ENCODE data around the gene NUPR2. TPM values are rescaled to one million over a fixed set of nuclear protein-coding genes. Genes with fewer than 3 reads are reported as not detected.

Gene NUPR2
- total RNA-seq, 1 experiment from 2014 or later, result not detected

DNA sequence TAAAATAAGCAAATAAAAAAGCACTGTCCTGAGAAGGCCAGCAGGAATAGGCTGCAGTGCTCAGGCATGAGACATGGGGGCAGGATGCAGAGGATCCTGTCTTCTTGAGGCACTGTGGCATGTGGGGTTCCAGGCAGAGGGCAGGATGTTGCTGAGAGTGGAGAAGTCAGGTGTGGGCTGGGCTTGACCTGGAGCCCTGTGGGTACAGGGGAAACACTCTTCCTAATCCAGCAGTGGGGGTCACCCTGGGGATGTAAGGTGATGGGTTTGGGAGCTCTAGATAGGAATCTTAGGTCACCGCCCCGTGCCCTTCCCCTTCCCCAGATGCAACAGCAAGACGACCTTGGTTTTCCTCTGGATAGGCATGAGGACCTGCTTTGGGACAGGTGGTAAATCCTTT lies 38.5 kb downstream of the NUPR2 start:
- Histone ChIP-seq H2BK15ac (ENCODE audit: low read depth, low read length) (no peak overlapping the region), H3K27me3 (ENCODE audit: insufficient read depth, low read length) (no peaks in the 10 kb centered on the region), H3K4me1 (ENCODE audit: insufficient read depth, low read length) (no peaks in the 10 kb centered on the region), H2AK5ac (ENCODE audit: insufficient read length, low read length) (no peak overlapping the region), H4K20me1 (ENCODE audit: control insufficient read depth, insufficient read depth, insufficient read length) (no peaks in the 10 kb centered on the region), H2BK20ac (ENCODE audit: low read depth, low read length, poor library complexity, severe bottlenecking) (no peak overlapping the region), H3K4ac (ENCODE audit: low read depth, low read length) (no peak overlapping the region), H4K5ac (ENCODE audit: insufficient read length, low read depth, low read length) (no peak overlapping the region), H3K4me2 (ENCODE audit: insufficient read depth, insufficient read length, low read length) (no peak overlapping the region), H4K91ac (ENCODE audit: insufficient read length, low read depth, low read length) (no peak overlapping the region), H3K79me1 (ENCODE audit: insufficient read depth, low read depth, low read length, poor library complexity, severe bottlenecking) (peaks cover 2% of the 10 kb centered on the region), H3T11ph (ENCODE audit: low read length) (no peak overlapping the region), H3K27ac (ENCODE audit: insufficient read length, low read depth, low read length) (no peak overlapping the region), H3K79me2 (ENCODE audit: insufficient read depth, low read length) (no peaks in the 10 kb centered on the region), H3K9ac (ENCODE audit: extremely low read depth, insufficient read length, low read length) (no peak overlapping the region), H2BK120ac (ENCODE audit: low read depth, low read length, poor library complexity, severe bottlenecking) (no peak overlapping the region), H2BK12ac (ENCODE audit: insufficient read length, low read depth, low read length) (no peak overlapping the region), H2AFZ (ENCODE audit: low read length) (no peak overlapping the region), H3K9me3 (ENCODE audit: control insufficient read depth, low read depth, low read length) (no peaks in the 10 kb centered on the region), H3K23ac (ENCODE audit: insufficient read length, low read depth, low read length) (no peak overlapping the region), H3K18ac (ENCODE audit: insufficient read length, low read depth, low read length) (no peak overlapping the region), H3K14ac (ENCODE audit: insufficient read depth, low read length) (no peak overlapping the region), H2BK5ac (ENCODE audit: insufficient read length, low read length) (no peak overlapping the region), H4K8ac (replicated peaks; ENCODE audit: insufficient read length, low read depth, low read length) (no peak overlapping the region), H3K56ac (ENCODE audit: insufficient read length, low read depth, low read length) (no peak overlapping the region), H3K23me2 (ENCODE audit: insufficient read length, low read depth, low read length, poor library complexity, severe bottlenecking) (no peaks in the 10 kb centered on the region)
- WGBS (ENCODE audit: extremely low coverage, insufficient read length, low lambda C conversion rate), result no CpG with 5 or more reads among the region's 3 CpGs
- Mint-ChIP-seq H3K9me3 (no peaks in the 10 kb centered on the region; a peak in 1 of 5 replicates), H3K36me3 (ENCODE audit: insufficient read depth in 1 of 3, low read depth in 3 of 3) (peaks cover 27 to 58% (median 49%) of the 10 kb centered on the region in 3 experiments; a peak in 6 of 7 replicates), H3K4me1 (peaks cover 3% of the 10 kb centered on the region in 2 experiments), H3K27me3 (ENCODE audit: low read depth) (no peaks in the 10 kb centered on the region), H3K27ac (0 out of 7 replicates have a peak overlapping the region, but pooled peaks of 1 of the 3 experiments have one; percentile 53), H3K4me3 (no peak overlapping the region)
- DNase-seq, result no peak
- TF ChIP-seq, protein P1, sequence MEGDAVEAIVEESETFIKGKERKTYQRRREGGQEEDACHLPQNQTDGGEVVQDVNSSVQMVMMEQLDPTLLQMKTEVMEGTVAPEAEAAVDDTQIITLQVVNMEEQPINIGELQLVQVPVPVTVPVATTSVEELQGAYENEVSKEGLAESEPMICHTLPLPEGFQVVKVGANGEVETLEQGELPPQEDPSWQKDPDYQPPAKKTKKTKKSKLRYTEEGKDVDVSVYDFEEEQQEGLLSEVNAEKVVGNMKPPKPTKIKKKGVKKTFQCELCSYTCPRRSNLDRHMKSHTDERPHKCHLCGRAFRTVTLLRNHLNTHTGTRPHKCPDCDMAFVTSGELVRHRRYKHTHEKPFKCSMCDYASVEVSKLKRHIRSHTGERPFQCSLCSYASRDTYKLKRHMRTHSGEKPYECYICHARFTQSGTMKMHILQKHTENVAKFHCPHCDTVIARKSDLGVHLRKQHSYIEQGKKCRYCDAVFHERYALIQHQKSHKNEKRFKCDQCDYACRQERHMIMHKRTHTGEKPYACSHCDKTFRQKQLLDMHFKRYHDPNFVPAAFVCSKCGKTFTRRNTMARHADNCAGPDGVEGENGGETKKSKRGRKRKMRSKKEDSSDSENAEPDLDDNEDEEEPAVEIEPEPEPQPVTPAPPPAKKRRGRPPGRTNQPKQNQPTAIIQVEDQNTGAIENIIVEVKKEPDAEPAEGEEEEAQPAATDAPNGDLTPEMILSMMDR (conservative IDR thresholded peaks at IDR 0.05), result no peak
